H9 (cell line): ENCODE results near the gene PLXNB1. TPM values are rescaled to one million over a fixed set of nuclear protein-coding genes. Genes with fewer than 3 reads are reported as not detected.
A peak's percentile ranks its signal among the peaks of the same experiment; 100 is the strongest.

Experiments
- DNase-seq: peaks from one replicate; pipeline ENCODE4 v3.0.0-alpha.2; 2017
- H2AFZ ChIP-seq: one replicate; pipeline ENCODE4 v1.6.1; 2013; ENCODE audit warnings: mild to moderate bottlenecking, low read length, control low read depth, moderate library complexity
- H2AK5ac ChIP-seq: 2 replicates; pipeline ENCODE4 v1.6.1; 2013; ENCODE audit warnings: low read length, control low read depth, mixed read lengths; ENCODE audit not compliant: insufficient read length
- H2BK120ac ChIP-seq: one replicate; pipeline ENCODE4 v1.6.1; 2013; ENCODE audit warnings: low read depth, mild to moderate bottlenecking, low read length, control low read depth, inconsistent platforms; ENCODE audit not compliant: poor library complexity, severe bottlenecking
- H2BK12ac ChIP-seq: 2 replicates; pipeline ENCODE4 v1.6.1; 2013; ENCODE audit warnings: low read length, control low read depth, mixed read lengths, low read depth; ENCODE audit not compliant: insufficient read length
- H2BK15ac ChIP-seq: 2 replicates; pipeline ENCODE4 v1.6.1; 2013; ENCODE audit warnings: low read depth, low read length, control low read depth
- H2BK20ac ChIP-seq: one replicate; pipeline ENCODE4 v1.6.1; 2013; ENCODE audit warnings: low read depth, mild to moderate bottlenecking, low read length, control low read depth, inconsistent platforms; ENCODE audit not compliant: poor library complexity, severe bottlenecking
- H2BK5ac ChIP-seq: 2 replicates; pipeline ENCODE4 v1.6.1; 2013; ENCODE audit warnings: low read length, control low read depth, mixed read lengths; ENCODE audit not compliant: insufficient read length
- H3K14ac ChIP-seq: 2 replicates; pipeline ENCODE4 v1.6.1; 2013; ENCODE audit warnings: low read length, control low read depth; ENCODE audit not compliant: insufficient read depth
- H3K18ac ChIP-seq: 2 replicates; pipeline ENCODE4 v1.6.1; 2013; ENCODE audit warnings: low read depth, mild to moderate bottlenecking, mixed read lengths, low read length, control low read depth; ENCODE audit not compliant: insufficient read length
- H3K23ac ChIP-seq: 2 replicates; pipeline ENCODE4 v1.6.1; 2013; ENCODE audit warnings: low read length, control low read depth, mixed read lengths, low read depth; ENCODE audit not compliant: insufficient read length
- H3K23me2 ChIP-seq: 2 replicates; pipeline ENCODE4 v1.6.1; 2013; ENCODE audit warnings: low read depth, mild to moderate bottlenecking, mixed read lengths, low read length, control low read depth; ENCODE audit not compliant: insufficient read length, poor library complexity, severe bottlenecking
- H3K27ac ChIP-seq: 2 replicates; pipeline ENCODE4 v1.5.1; 2013; ENCODE audit warnings: low read length, control low read depth, mixed read lengths, low read depth; ENCODE audit not compliant: insufficient read length
- H3K27me3 ChIP-seq: 2 replicates; pipeline ENCODE4 v1.6.1; 2013; ENCODE audit warnings: low read length, control low read depth, inconsistent platforms; ENCODE audit not compliant: insufficient read depth
- H3K4ac ChIP-seq: 2 replicates; pipeline ENCODE4 v1.6.1; 2013; ENCODE audit warnings: low read depth, mild to moderate bottlenecking, control low read depth, inconsistent platforms, low read length, moderate library complexity
- H3K4me1 ChIP-seq: 2 replicates; pipeline ENCODE4 v1.6.1; 2013; ENCODE audit warnings: low read length, control low read depth, inconsistent platforms; ENCODE audit not compliant: insufficient read depth
- H3K4me2 ChIP-seq: 2 replicates; pipeline ENCODE4 v1.6.1; 2013; ENCODE audit warnings: low read length, control low read depth, mixed read lengths; ENCODE audit not compliant: insufficient read length, insufficient read depth
- H3K56ac ChIP-seq: 2 replicates; pipeline ENCODE4 v1.6.1; 2013; ENCODE audit warnings: low read depth, mild to moderate bottlenecking, mixed read lengths, low read length, control low read depth; ENCODE audit not compliant: insufficient read length
- H3K79me1 ChIP-seq: 2 replicates; pipeline ENCODE4 v1.6.1; 2013; ENCODE audit warnings: low read depth, mild to moderate bottlenecking, moderate library complexity, low read length, control low read depth, inconsistent platforms; ENCODE audit not compliant: insufficient read depth, poor library complexity, severe bottlenecking
- H3K79me2 ChIP-seq: 2 replicates; pipeline ENCODE4 v1.6.1; 2013; ENCODE audit warnings: low read length, control low read depth, inconsistent platforms; ENCODE audit not compliant: insufficient read depth
- H3K9ac ChIP-seq: 2 replicates; pipeline ENCODE4 v1.6.1; 2013; ENCODE audit warnings: low read length, control low read depth, mixed read lengths; ENCODE audit not compliant: insufficient read length; ENCODE audit errors: extremely low read depth
- H3K9me3 ChIP-seq: one replicate; pipeline ENCODE4 v1.6.1; 2013; ENCODE audit warnings: low read depth, low read length, inconsistent platforms; ENCODE audit not compliant: control insufficient read depth
- H3T11ph ChIP-seq: one replicate; pipeline ENCODE4 v1.6.1; 2013; ENCODE audit warnings: mild to moderate bottlenecking, low read length, control low read depth, inconsistent platforms
- H4K20me1 ChIP-seq: one replicate; pipeline ENCODE4 v1.6.1; 2013; ENCODE audit not compliant: control insufficient read depth, insufficient read length, insufficient read depth
- H4K5ac ChIP-seq: 2 replicates; pipeline ENCODE4 v1.6.1; 2013; ENCODE audit warnings: low read depth, mild to moderate bottlenecking, mixed read lengths, low read length, control low read depth; ENCODE audit not compliant: insufficient read length
- H4K8ac ChIP-seq: replicated peaks from 2 replicates; pipeline ENCODE4 v1.6.1; 2013; ENCODE audit warnings: low read length, control low read depth, mixed read lengths, low read depth; ENCODE audit not compliant: insufficient read length
- H4K91ac ChIP-seq: 2 replicates; pipeline ENCODE4 v1.6.1; 2013; ENCODE audit warnings: low read depth, mild to moderate bottlenecking, moderate library complexity, mixed read lengths, low read length, control low read depth; ENCODE audit not compliant: insufficient read length
- H3K27ac Mint-ChIP-seq, 3 experiments: 2 replicates in 2 of 3; 3 replicates in 1 of 3; pipeline ENCODE4 v1.8.0; 2020 to 2021; ENCODE audit warnings: mixed read lengths in 3 of 3, mild to moderate bottlenecking in 1 of 3, moderate library complexity in 1 of 3
- H3K27me3 Mint-ChIP-seq: 2 replicates; pipeline ENCODE4 v1.8.0; 2021; ENCODE audit warnings: low read depth, mild to moderate bottlenecking, moderate library complexity, mixed read lengths
- H3K36me3 Mint-ChIP-seq, 3 experiments: 2 replicates in 2 of 3; 3 replicates in 1 of 3; pipeline ENCODE4 v1.8.0; 2020 to 2021; ENCODE audit warnings: low read depth in 3 of 3, mixed read lengths in 3 of 3; ENCODE audit not compliant: insufficient read depth in 1 of 3
- H3K4me1 Mint-ChIP-seq, 2 experiments: 2 replicates each; pipeline ENCODE4 v1.8.0; 2020; ENCODE audit warnings: mixed read lengths in 2 of 2
- H3K4me3 Mint-ChIP-seq, 2 experiments: 2 replicates in 1 of 2; 3 replicates in 1 of 2; pipeline ENCODE4 v1.8.0; 2020 to 2021; ENCODE audit warnings: mild to moderate bottlenecking in 2 of 2, mixed read lengths in 2 of 2, moderate library complexity in 1 of 2
- H3K9me3 Mint-ChIP-seq, 2 experiments: 2 replicates in 1 of 2; 3 replicates in 1 of 2; pipeline ENCODE4 v1.8.0; 2020; ENCODE audit warnings: mild to moderate bottlenecking in 2 of 2, mixed read lengths in 2 of 2, moderate library complexity in 1 of 2
- CTCF ChIP-seq: fragments of 200-600 bp; sonication (generic); conservative IDR thresholded peaks from 3 replicates; pipeline ENCODE4 v1.8.0; 2021; ENCODE audit warnings: antibody characterized with exemption, mild to moderate bottlenecking
- whole genome bisulfite sequencing: extraction: QIAGEN DNeasy Blood & Tissue Kit; methylation state at CpG from one replicate; pipeline ENCODE4 v1.1.7; 2013; ENCODE audit warnings: missing lambda C conversion rate, low lambda C conversion rate, mixed read lengths; ENCODE audit not compliant: insufficient read length; ENCODE audit errors: extremely low coverage; 5-methylcytosine and 5-hydroxymethylcytosine counted together
- total RNA-seq: library from RNA; stranded (reverse); gene quantifications from 2 replicates; pipeline ENCODE4 v1.2.1, GENCODE V29; 2021

PLXNB1 gene
- total RNA-seq, 1 experiment from 2014 or later: 184 TPM

GRCh38 chr3:48466386-48467109 is 36.7 kb upstream of the PLXNB1 start:
- Histone ChIP-seq H2BK15ac (peak overlapping the region; percentile 7; the same call in 1 of the 2 replicates), H3K9me3 (no peaks in the 10 kb centered on the region), H3K27ac (peak overlapping the region; percentile 44), H3K79me1 (no peaks in the 10 kb centered on the region), H3K18ac (peak overlapping the region; percentile 92), H3K56ac (no peak overlapping the region), H2BK20ac (no peak overlapping the region), H4K20me1 (no peaks in the 10 kb centered on the region), H3K23me2 (no peaks in the 10 kb centered on the region), H2BK120ac (peak overlapping the region; percentile 96), H3K14ac (peak overlapping the region; percentile 87), H2BK12ac (peak overlapping the region; percentile 85), H4K91ac (peak overlapping the region; percentile 92), H2AK5ac (no peak overlapping the region), H3T11ph (no peak overlapping the region), H3K79me2 (no peaks in the 10 kb centered on the region; the same call in 1 of the 2 replicates), H3K9ac (peak overlapping the region; percentile 15), H3K23ac (no peak overlapping the region), H3K4me2 (no peak overlapping the region), H3K27me3 (no peaks in the 10 kb centered on the region), H3K4me1 (no peaks in the 10 kb centered on the region), H4K5ac (peak overlapping the region; percentile 37), H4K8ac (no peak overlapping the region), H2AFZ (no peak overlapping the region), H3K4ac (peak overlapping the region; percentile 88), H2BK5ac (peak overlapping the region; percentile 43)
- H3K9me3 Mint-ChIP-seq: no peaks in the 10 kb centered on the region
- DNase-seq: peak; percentile 35
- peaks cover 13 to 32% (median 32%) of the 10 kb centered on the region in 3 experiments for H3K36me3 Mint-ChIP-seq
- H3K4me1 Mint-ChIP-seq: peaks cover 16 to 26% of the 10 kb centered on the region in 2 experiments
- no peaks in the 10 kb centered on the region; the same call in 1 of the 2 replicates for H3K27me3 Mint-ChIP-seq
- no CpG with 5 or more reads among the region's 19 CpGs for WGBS
- H3K4me3 Mint-ChIP-seq: no peak overlapping the region; a peak in 1 of 5 replicates
- no peak for TF ChIP-seq CTCF
- H3K27ac Mint-ChIP-seq: peak overlapping the region; percentile 90 to 99 (median 99); a peak in 6 of 7 replicates
